WTC11 (cell line): ENCODE measurements around the gene FHOD1. TPM values are rescaled to one million over a fixed set of nuclear protein-coding genes. Genes with fewer than 3 reads are reported as not detected.
A peak's percentile ranks its signal among the peaks of the same experiment; 100 is the strongest.

Experiments used
- ATAC-seq: fragments of 200-7000 bp; cut with Tn5 transposase; 2 replicates; pipeline ENCODE4 v1.10.0; 2021; ENCODE audit warnings: mild to moderate bottlenecking, moderate library complexity
- CTCF ChIA-PET: fragments of 300-600 bp; sonication (Branson Sonifier 250); formaldehyde crosslinking; loops from one replicate; lab custom pipeline; 2021; ENCODE audit warnings: antibody characterized with exemption; lab: Charles Lee
- POLR2A ChIA-PET: fragments of 350-600 bp; sonication (Branson Sonifier 250); formaldehyde crosslinking; loops from one replicate; lab custom pipeline; 2021; ENCODE audit warnings: antibody characterized with exemption; lab: Charles Lee
- DNase-seq: peaks from one replicate; pipeline ENCODE4 v3.0.0; 2021; ENCODE audit warnings: low spot score
- H3K27ac Mint-ChIP-seq: 2 replicates; pipeline ENCODE4 v1.8.0; 2021; ENCODE audit warnings: mixed read lengths
- H3K27me3 Mint-ChIP-seq: 2 replicates; pipeline ENCODE4 v1.8.0; 2021; ENCODE audit warnings: low read depth, mild to moderate bottlenecking, moderate library complexity, mixed read lengths
- H3K36me3 Mint-ChIP-seq: 2 replicates; pipeline ENCODE4 v1.8.0; 2021; ENCODE audit warnings: mixed read lengths
- H3K4me1 Mint-ChIP-seq: 2 replicates; pipeline ENCODE4 v1.8.0; 2022; ENCODE audit warnings: mixed read lengths
- H3K4me3 Mint-ChIP-seq: 2 replicates; pipeline ENCODE4 v1.8.0; 2021; ENCODE audit warnings: mild to moderate bottlenecking, moderate library complexity, mixed read lengths
- H3K9me3 Mint-ChIP-seq: 2 replicates; pipeline ENCODE4 v1.8.0; 2021; ENCODE audit warnings: mixed read lengths
- ETV6 ChIP-seq: sonication (generic); formaldehyde crosslinking; IDR thresholded peaks from 2 replicates; pipeline ENCODE4 v1.8.1; 2022; ENCODE audit warnings: mild to moderate bottlenecking, missing genetic modification reagents
- FOXJ3 ChIP-seq: sonication (generic); formaldehyde crosslinking; IDR thresholded peaks from 2 replicates; pipeline ENCODE4 v1.9.0; 2021; ENCODE audit warnings: missing genetic modification reagents, mild to moderate bottlenecking, borderline replicate concordance
- KAT7 ChIP-seq: sonication (generic); formaldehyde crosslinking; IDR thresholded peaks from 2 replicates; pipeline ENCODE4 v1.8.1; 2023; ENCODE audit warnings: missing genetic modification reagents, mild to moderate bottlenecking, borderline replicate concordance
- NR3C1 ChIP-seq: sonication (generic); formaldehyde crosslinking; conservative IDR thresholded peaks from 2 replicates; pipeline ENCODE4 v1.8.1; 2023; ENCODE audit warnings: low read depth, mild to moderate bottlenecking, missing genetic modification reagents
- RORB ChIP-seq: fragments of 250-450 bp; sonication (Bioruptor Pico); IDR thresholded peaks from 2 replicates; pipeline ENCODE4 v1.9.0; 2021; ENCODE audit warnings: mild to moderate bottlenecking
- SMAD4 ChIP-seq: sonication (generic); formaldehyde crosslinking; IDR thresholded peaks from 2 replicates; pipeline ENCODE4 v1.8.0; 2022; ENCODE audit warnings: mild to moderate bottlenecking, missing genetic modification reagents
- TP53 ChIP-seq: sonication (generic); formaldehyde crosslinking; IDR thresholded peaks from 2 replicates; pipeline ENCODE4 v1.8.1; 2023; ENCODE audit warnings: mild to moderate bottlenecking, missing genetic modification reagents
- ZNF232 ChIP-seq: sonication (generic); formaldehyde crosslinking; IDR thresholded peaks from 2 replicates; pipeline ENCODE4 v1.8.0; 2022; ENCODE audit warnings: mild to moderate bottlenecking, missing genetic modification reagents
- ZNF396 ChIP-seq: fragments of 250-450 bp; sonication (Bioruptor Pico); IDR thresholded peaks from 2 replicates; pipeline ENCODE4 v1.8.0; 2021; ENCODE audit warnings: mild to moderate bottlenecking, moderate library complexity, borderline replicate concordance
- total RNA-seq: library from RNA; stranded (reverse); gene quantifications from 3 replicates; pipeline ENCODE4 v1.2.3, GENCODE V29; 2021
- TF ChIP-seq, protein P1 (sequence below): fragments of 200-600 bp; IDR thresholded peaks from 2 replicates; pipeline ENCODE4 v1.8.0; 2022; ENCODE audit warnings: antibody characterized with exemption
- TF ChIP-seq, protein P2 (sequence below): sonication (generic); formaldehyde crosslinking; IDR thresholded peaks from 2 replicates; pipeline ENCODE4 v1.8.1; 2023; ENCODE audit warnings: mild to moderate bottlenecking, moderate library complexity, missing genetic modification reagents
- TF ChIP-seq, protein P3 (sequence below): sonication (generic); formaldehyde crosslinking; IDR thresholded peaks from 2 replicates; pipeline ENCODE4 v1.8.1; 2022; ENCODE audit warnings: low read depth, missing genetic modification reagents, borderline replicate concordance
- TF ChIP-seq, protein P4 (sequence below): fragments of 250-450 bp; sonication (Bioruptor Pico); conservative IDR thresholded peaks from 2 replicates; pipeline ENCODE4 v1.9.0; 2021; ENCODE audit warnings: mild to moderate bottlenecking
- TF ChIP-seq, protein P5 (sequence below): sonication (generic); formaldehyde crosslinking; IDR thresholded peaks from 2 replicates; pipeline ENCODE4 v1.8.0; 2022; ENCODE audit warnings: missing genetic modification reagents
- TF ChIP-seq, protein P6 (sequence below): sonication (generic); formaldehyde crosslinking; IDR thresholded peaks from 2 replicates; pipeline ENCODE4 v1.8.1; 2023; ENCODE audit warnings: mild to moderate bottlenecking, missing genetic modification reagents, moderate library complexity
- TF ChIP-seq, protein P7 (sequence below): fragments of 250-450 bp; sonication (Bioruptor Pico); IDR thresholded peaks from 2 replicates; pipeline ENCODE4 v2.1.2; 2022; ENCODE audit warnings: mild to moderate bottlenecking, moderate library complexity

The FHOD1 gene
- total RNA-seq, 1 experiment from 2014 or later: 81.3 TPM

DNA sequence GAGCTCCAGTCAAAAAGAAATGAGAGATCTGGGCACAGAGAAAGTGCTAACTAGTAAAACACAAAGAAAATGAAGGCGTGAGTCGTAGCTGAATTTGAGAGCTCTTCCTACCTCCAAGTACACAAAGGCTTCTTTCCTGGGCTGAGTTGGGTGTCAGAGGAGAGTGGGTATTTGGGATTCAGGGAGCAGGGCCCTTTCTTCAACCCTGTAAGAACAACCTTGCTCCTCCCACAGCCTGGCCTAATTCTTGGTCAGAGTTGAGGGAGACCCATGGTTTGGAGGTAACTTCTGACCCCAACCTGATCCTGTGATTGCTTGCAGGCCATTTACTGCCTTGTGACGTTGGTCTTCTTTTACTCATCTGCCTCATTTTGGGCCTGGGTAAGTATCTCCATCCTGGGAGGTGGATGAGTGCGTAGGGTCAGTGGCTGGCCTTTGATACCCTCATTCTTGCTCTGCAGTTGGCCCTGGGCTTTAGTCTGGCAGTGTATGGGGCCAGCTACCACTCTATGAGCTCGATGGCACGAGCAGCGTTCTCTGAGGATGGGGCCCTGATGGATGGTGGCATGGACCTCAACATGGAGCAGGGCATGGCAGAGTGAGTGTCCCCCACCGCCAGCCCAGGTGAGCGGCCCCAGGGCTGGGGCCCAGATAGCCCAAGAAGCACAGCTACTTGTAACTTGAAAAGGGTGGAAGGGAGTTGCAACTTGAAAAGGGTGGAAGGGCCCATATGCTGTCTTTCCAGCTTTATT, 19.1 kb downstream of the FHOD1 start:
- DNase-seq (no peak), ATAC-seq (no peak)
- CTCF ChIA-PET: interaction anchor here (0.9 to 2.8 kb wide), 7 partner anchors 8 to 267 kb away, joined by 3 to 41 read pairs (median 13); partner anchors contain the start of genes CES3, E2F4, ELMO3 and FHOD1

DNA sequence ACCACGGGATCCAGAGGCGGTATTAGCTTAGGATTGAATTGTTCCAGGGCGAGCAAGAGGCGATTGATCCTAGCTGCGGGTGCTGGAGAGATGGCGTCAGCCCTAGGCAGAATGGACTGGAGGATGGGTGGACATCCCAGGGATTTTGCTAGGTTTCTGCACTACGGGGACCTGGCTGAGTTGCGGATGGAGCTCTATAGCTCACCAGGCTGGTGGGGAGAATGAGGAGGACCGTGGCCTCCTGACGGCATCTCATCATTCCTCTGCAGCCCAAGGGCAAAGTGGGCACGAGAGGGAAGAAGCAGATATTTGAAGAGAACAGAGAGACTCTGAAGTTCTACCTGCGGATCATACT, 19.7 kb downstream of the FHOD1 start:
- POLR2A ChIA-PET: interaction anchor here (1.0 to 2.1 kb wide), 7 partner anchors 9 to 38 kb away, joined by 3 to 25 read pairs (median 5); partner anchors contain the start of genes ELMO3, EXOC3L1 and FHOD1
- Mint-ChIP-seq H3K36me3 (peaks cover 26% of the 10 kb centered on the region), H3K4me3 (peak overlapping the region; percentile 97), H3K4me1 (peaks cover 15% of the 10 kb centered on the region), H3K9me3 (no peaks in the 10 kb centered on the region), H3K27me3 (peaks cover 28% of the 10 kb centered on the region), H3K27ac (peak overlapping the region; percentile 98)
- DNase-seq (no peak), ATAC-seq (no peak)
- CTCF ChIA-PET: interaction anchor here (1.0 to 2.8 kb wide), 15 partner anchors 9 to 266 kb away, joined by 3 to 41 read pairs (median 6); partner anchors contain the start of genes CES3, E2F4, ELMO3 and FHOD1
- TF ChIP-seq FOXJ3 (no peak), ZNF232 (CRISPR knock-in tag) (no peak), ZNF396 (no peak), TP53 (no peak), NR3C1 (CRISPR knock-in tag) (no peak)
- TF ChIP-seq, protein P1, sequence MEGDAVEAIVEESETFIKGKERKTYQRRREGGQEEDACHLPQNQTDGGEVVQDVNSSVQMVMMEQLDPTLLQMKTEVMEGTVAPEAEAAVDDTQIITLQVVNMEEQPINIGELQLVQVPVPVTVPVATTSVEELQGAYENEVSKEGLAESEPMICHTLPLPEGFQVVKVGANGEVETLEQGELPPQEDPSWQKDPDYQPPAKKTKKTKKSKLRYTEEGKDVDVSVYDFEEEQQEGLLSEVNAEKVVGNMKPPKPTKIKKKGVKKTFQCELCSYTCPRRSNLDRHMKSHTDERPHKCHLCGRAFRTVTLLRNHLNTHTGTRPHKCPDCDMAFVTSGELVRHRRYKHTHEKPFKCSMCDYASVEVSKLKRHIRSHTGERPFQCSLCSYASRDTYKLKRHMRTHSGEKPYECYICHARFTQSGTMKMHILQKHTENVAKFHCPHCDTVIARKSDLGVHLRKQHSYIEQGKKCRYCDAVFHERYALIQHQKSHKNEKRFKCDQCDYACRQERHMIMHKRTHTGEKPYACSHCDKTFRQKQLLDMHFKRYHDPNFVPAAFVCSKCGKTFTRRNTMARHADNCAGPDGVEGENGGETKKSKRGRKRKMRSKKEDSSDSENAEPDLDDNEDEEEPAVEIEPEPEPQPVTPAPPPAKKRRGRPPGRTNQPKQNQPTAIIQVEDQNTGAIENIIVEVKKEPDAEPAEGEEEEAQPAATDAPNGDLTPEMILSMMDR: no peak
- TF ChIP-seq, protein P2, sequence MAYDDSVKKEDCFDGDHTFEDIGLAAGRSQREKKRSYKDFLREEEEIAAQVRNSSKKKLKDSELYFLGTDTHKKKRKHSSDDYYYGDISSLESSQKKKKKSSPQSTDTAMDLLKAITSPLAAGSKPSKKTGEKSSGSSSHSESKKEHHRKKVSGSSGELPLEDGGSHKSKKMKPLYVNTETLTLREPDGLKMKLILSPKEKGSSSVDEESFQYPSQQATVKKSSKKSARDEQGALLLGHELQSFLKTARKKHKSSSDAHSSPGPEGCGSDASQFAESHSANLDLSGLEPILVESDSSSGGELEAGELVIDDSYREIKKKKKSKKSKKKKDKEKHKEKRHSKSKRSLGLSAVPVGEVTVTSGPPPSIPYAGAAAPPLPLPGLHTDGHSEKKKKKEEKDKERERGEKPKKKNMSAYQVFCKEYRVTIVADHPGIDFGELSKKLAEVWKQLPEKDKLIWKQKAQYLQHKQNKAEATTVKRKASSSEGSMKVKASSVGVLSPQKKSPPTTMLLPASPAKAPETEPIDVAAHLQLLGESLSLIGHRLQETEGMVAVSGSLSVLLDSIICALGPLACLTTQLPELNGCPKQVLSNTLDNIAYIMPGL (CRISPR knock-in tag): no peak
- TF ChIP-seq, protein P3, sequence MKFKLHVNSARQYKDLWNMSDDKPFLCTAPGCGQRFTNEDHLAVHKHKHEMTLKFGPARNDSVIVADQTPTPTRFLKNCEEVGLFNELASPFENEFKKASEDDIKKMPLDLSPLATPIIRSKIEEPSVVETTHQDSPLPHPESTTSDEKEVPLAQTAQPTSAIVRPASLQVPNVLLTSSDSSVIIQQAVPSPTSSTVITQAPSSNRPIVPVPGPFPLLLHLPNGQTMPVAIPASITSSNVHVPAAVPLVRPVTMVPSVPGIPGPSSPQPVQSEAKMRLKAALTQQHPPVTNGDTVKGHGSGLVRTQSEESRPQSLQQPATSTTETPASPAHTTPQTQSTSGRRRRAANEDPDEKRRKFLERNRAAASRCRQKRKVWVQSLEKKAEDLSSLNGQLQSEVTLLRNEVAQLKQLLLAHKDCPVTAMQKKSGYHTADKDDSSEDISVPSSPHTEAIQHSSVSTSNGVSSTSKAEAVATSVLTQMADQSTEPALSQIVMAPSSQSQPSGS (CRISPR knock-in tag): no peak
- TF ChIP-seq, protein P4, sequence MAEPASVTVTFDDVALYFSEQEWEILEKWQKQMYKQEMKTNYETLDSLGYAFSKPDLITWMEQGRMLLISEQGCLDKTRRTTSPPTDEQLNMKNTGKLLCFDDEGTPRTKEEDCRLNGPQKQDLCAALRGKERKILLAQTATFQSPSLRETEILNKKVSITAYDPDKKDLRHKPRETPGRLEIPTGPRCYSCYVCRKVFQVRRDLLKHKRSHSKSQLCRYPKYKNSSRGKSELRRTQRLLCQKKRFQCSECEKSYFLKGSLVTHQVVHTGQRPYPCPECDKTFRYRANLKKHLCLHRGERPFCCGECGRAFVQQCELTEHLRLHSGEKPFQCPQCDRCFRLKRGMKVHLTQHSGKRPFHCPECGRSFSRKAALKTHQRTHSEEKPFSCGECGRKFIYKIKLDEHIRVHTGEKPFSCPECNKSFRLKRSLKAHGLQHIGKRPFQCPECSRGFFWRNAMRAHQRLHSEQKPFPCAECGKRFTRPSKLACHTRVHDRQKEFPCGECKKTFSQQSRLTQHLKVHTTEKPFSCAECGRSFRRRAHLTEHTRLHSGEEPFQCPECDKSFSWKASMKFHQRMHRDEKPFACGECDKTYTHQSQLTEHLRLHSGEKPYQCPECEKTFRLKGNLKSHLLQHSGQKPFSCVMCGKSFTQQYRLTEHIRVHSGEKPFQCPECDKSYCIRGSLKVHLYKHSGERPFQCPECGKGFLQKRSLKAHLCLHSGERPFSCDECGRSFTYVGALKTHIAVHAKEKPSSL: no peak

More for the DNA sequence above, 19.1 kb downstream of the FHOD1 start:
- Mint-ChIP-seq H3K27ac (peak overlapping the region; percentile 98), H3K4me3 (peak overlapping the region; percentile 97), H3K9me3 (no peaks in the 10 kb centered on the region), H3K27me3 (peaks cover 22% of the 10 kb centered on the region), H3K4me1 (peaks cover 15% of the 10 kb centered on the region), H3K36me3 (peaks cover 27% of the 10 kb centered on the region)
- TF ChIP-seq FOXJ3 (no peak), KAT7 (CRISPR knock-in tag) (no peak), RORB (CRISPR knock-in tag) (no peak), ETV6 (CRISPR knock-in tag) (no peak), SMAD4 (CRISPR knock-in tag) (no peak)
- TF ChIP-seq, protein P5, sequence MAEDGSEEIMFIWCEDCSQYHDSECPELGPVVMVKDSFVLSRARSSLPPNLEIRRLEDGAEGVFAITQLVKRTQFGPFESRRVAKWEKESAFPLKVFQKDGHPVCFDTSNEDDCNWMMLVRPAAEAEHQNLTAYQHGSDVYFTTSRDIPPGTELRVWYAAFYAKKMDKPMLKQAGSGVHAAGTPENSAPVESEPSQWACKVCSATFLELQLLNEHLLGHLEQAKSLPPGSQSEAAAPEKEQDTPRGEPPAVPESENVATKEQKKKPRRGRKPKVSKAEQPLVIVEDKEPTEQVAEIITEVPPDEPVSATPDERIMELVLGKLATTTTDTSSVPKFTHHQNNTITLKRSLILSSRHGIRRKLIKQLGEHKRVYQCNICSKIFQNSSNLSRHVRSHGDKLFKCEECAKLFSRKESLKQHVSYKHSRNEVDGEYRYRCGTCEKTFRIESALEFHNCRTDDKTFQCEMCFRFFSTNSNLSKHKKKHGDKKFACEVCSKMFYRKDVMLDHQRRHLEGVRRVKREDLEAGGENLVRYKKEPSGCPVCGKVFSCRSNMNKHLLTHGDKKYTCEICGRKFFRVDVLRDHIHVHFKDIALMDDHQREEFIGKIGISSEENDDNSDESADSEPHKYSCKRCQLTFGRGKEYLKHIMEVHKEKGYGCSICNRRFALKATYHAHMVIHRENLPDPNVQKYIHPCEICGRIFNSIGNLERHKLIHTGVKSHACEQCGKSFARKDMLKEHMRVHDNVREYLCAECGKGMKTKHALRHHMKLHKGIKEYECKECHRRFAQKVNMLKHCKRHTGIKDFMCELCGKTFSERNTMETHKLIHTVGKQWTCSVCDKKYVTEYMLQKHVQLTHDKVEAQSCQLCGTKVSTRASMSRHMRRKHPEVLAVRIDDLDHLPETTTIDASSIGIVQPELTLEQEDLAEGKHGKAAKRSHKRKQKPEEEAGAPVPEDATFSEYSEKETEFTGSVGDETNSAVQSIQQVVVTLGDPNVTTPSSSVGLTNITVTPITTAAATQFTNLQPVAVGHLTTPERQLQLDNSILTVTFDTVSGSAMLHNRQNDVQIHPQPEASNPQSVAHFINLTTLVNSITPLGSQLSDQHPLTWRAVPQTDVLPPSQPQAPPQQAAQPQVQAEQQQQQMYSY: no peak
- TF ChIP-seq, protein P6, sequence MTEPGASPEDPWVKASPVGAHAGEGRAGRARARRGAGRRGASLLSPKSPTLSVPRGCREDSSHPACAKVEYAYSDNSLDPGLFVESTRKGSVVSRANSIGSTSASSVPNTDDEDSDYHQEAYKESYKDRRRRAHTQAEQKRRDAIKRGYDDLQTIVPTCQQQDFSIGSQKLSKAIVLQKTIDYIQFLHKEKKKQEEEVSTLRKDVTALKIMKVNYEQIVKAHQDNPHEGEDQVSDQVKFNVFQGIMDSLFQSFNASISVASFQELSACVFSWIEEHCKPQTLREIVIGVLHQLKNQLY (CRISPR knock-in tag): no peak
- TF ChIP-seq, protein P7, sequence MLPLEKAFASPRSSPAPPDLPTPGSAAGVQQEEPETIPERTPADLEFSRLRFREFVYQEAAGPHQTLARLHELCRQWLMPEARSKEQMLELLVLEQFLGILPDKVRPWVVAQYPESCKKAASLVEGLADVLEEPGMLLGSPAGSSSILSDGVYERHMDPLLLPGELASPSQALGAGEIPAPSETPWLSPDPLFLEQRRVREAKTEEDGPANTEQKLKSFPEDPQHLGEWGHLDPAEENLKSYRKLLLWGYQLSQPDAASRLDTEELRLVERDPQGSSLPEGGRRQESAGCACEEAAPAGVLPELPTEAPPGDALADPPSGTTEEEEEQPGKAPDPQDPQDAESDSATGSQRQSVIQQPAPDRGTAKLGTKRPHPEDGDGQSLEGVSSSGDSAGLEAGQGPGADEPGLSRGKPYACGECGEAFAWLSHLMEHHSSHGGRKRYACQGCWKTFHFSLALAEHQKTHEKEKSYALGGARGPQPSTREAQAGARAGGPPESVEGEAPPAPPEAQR (CRISPR knock-in tag): no peak
- POLR2A ChIA-PET: interaction anchor here (1.0 to 2.1 kb wide), 4 partner anchors 8 to 38 kb away, joined by 4 to 25 read pairs (median 12); partner anchors contain the start of genes EXOC3L1 and FHOD1
